ENCODE data around the gene NBEAL1. TPM values are rescaled to one million over a fixed set of nuclear protein-coding genes. Genes with fewer than 3 reads are reported as not detected.

NBEAL1 gene
- total and polyA plus RNA-seq, 2 experiments from 2014 or later: 13.3 to 21.8 TPM

DNA sequence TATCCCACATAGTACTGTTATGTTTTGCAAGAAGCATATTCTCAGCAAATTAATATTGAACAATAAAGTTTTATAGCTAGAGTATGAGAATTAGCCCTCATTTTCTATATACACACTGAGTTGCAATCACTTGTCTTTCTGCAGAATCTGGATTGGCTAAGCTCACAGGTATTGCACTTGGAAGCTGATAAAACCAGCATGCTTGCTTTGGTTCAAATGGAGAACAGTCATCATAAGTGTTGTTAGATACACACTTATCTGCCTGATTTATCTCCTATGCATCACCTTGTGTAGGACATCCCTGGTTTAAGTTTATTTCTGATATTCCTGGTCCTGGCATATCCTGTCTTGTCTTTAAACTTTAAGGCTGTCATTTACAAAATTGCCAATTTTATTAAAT lies 186.2 kb downstream of the NBEAL1 start:
- no peaks in the 10 kb centered on the region for H3K79me2 ChIP-seq (replicated peaks; ENCODE audit: insufficient read depth)
- no peak overlapping the region for H3K4me3 ChIP-seq
- H3K27me3 Mint-ChIP-seq (ENCODE audit: insufficient read depth, low read depth, poor library complexity): peaks cover 6% of the 10 kb centered on the region
- no peak overlapping the region for H3K27ac Mint-ChIP-seq
- H3F3A ChIP-seq (replicated peaks; ENCODE audit: low read depth): no peaks in the 10 kb centered on the region
- H3K9me2 ChIP-seq (ENCODE audit: insufficient read depth): no peaks in the 10 kb centered on the region
- no peaks in the 10 kb centered on the region for H3K4me1 Mint-ChIP-seq
- TF ChIP-seq, protein P1, sequence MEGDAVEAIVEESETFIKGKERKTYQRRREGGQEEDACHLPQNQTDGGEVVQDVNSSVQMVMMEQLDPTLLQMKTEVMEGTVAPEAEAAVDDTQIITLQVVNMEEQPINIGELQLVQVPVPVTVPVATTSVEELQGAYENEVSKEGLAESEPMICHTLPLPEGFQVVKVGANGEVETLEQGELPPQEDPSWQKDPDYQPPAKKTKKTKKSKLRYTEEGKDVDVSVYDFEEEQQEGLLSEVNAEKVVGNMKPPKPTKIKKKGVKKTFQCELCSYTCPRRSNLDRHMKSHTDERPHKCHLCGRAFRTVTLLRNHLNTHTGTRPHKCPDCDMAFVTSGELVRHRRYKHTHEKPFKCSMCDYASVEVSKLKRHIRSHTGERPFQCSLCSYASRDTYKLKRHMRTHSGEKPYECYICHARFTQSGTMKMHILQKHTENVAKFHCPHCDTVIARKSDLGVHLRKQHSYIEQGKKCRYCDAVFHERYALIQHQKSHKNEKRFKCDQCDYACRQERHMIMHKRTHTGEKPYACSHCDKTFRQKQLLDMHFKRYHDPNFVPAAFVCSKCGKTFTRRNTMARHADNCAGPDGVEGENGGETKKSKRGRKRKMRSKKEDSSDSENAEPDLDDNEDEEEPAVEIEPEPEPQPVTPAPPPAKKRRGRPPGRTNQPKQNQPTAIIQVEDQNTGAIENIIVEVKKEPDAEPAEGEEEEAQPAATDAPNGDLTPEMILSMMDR (conservative IDR thresholded peaks at IDR 0.05; ENCODE audit: low read depth in 2 of 2): no peak
- TF ChIP-seq POLR2AphosphoS5 (IDR thresholded peaks at IDR 0.05; ENCODE audit: low read depth): no peak
- TF ChIP-seq ZNF114 (CRISPR knock-in tag; IDR thresholded peaks at IDR 0.05): no peak
- TF ChIP-seq NANOG (IDR thresholded peaks at IDR 0.05; ENCODE audit: borderline replicate concordance): no peak
- no peak for TF ChIP-seq JUNB (IDR thresholded peaks at IDR 0.05; ENCODE audit: unreplicated experiment)
- TF ChIP-seq ZNF331 (CRISPR knock-in tag; IDR thresholded peaks at IDR 0.05; ENCODE audit: low read depth): no peak
- TF ChIP-seq, protein P2, sequence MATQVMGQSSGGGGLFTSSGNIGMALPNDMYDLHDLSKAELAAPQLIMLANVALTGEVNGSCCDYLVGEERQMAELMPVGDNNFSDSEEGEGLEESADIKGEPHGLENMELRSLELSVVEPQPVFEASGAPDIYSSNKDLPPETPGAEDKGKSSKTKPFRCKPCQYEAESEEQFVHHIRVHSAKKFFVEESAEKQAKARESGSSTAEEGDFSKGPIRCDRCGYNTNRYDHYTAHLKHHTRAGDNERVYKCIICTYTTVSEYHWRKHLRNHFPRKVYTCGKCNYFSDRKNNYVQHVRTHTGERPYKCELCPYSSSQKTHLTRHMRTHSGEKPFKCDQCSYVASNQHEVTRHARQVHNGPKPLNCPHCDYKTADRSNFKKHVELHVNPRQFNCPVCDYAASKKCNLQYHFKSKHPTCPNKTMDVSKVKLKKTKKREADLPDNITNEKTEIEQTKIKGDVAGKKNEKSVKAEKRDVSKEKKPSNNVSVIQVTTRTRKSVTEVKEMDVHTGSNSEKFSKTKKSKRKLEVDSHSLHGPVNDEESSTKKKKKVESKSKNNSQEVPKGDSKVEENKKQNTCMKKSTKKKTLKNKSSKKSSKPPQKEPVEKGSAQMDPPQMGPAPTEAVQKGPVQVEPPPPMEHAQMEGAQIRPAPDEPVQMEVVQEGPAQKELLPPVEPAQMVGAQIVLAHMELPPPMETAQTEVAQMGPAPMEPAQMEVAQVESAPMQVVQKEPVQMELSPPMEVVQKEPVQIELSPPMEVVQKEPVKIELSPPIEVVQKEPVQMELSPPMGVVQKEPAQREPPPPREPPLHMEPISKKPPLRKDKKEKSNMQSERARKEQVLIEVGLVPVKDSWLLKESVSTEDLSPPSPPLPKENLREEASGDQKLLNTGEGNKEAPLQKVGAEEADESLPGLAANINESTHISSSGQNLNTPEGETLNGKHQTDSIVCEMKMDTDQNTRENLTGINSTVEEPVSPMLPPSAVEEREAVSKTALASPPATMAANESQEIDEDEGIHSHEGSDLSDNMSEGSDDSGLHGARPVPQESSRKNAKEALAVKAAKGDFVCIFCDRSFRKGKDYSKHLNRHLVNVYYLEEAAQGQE (IDR thresholded peaks at IDR 0.05; ENCODE audit: unreplicated experiment): no peak
- no peak for TF ChIP-seq STAT1 (IDR thresholded peaks at IDR 0.05; ENCODE audit: unreplicated experiment)
- TF ChIP-seq EZH2 (IDR thresholded peaks at IDR 0.05; ENCODE audit: low read depth, unreplicated experiment): no peak
- no peak for TF ChIP-seq EZH2phosphoT487 (IDR thresholded peaks at IDR 0.05; ENCODE audit: unreplicated experiment)
- TF ChIP-seq, protein P3, sequence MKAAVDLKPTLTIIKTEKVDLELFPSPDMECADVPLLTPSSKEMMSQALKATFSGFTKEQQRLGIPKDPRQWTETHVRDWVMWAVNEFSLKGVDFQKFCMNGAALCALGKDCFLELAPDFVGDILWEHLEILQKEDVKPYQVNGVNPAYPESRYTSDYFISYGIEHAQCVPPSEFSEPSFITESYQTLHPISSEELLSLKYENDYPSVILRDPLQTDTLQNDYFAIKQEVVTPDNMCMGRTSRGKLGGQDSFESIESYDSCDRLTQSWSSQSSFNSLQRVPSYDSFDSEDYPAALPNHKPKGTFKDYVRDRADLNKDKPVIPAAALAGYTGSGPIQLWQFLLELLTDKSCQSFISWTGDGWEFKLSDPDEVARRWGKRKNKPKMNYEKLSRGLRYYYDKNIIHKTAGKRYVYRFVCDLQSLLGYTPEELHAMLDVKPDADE (IDR thresholded peaks at IDR 0.05): no peak
- TF ChIP-seq, protein P4, sequence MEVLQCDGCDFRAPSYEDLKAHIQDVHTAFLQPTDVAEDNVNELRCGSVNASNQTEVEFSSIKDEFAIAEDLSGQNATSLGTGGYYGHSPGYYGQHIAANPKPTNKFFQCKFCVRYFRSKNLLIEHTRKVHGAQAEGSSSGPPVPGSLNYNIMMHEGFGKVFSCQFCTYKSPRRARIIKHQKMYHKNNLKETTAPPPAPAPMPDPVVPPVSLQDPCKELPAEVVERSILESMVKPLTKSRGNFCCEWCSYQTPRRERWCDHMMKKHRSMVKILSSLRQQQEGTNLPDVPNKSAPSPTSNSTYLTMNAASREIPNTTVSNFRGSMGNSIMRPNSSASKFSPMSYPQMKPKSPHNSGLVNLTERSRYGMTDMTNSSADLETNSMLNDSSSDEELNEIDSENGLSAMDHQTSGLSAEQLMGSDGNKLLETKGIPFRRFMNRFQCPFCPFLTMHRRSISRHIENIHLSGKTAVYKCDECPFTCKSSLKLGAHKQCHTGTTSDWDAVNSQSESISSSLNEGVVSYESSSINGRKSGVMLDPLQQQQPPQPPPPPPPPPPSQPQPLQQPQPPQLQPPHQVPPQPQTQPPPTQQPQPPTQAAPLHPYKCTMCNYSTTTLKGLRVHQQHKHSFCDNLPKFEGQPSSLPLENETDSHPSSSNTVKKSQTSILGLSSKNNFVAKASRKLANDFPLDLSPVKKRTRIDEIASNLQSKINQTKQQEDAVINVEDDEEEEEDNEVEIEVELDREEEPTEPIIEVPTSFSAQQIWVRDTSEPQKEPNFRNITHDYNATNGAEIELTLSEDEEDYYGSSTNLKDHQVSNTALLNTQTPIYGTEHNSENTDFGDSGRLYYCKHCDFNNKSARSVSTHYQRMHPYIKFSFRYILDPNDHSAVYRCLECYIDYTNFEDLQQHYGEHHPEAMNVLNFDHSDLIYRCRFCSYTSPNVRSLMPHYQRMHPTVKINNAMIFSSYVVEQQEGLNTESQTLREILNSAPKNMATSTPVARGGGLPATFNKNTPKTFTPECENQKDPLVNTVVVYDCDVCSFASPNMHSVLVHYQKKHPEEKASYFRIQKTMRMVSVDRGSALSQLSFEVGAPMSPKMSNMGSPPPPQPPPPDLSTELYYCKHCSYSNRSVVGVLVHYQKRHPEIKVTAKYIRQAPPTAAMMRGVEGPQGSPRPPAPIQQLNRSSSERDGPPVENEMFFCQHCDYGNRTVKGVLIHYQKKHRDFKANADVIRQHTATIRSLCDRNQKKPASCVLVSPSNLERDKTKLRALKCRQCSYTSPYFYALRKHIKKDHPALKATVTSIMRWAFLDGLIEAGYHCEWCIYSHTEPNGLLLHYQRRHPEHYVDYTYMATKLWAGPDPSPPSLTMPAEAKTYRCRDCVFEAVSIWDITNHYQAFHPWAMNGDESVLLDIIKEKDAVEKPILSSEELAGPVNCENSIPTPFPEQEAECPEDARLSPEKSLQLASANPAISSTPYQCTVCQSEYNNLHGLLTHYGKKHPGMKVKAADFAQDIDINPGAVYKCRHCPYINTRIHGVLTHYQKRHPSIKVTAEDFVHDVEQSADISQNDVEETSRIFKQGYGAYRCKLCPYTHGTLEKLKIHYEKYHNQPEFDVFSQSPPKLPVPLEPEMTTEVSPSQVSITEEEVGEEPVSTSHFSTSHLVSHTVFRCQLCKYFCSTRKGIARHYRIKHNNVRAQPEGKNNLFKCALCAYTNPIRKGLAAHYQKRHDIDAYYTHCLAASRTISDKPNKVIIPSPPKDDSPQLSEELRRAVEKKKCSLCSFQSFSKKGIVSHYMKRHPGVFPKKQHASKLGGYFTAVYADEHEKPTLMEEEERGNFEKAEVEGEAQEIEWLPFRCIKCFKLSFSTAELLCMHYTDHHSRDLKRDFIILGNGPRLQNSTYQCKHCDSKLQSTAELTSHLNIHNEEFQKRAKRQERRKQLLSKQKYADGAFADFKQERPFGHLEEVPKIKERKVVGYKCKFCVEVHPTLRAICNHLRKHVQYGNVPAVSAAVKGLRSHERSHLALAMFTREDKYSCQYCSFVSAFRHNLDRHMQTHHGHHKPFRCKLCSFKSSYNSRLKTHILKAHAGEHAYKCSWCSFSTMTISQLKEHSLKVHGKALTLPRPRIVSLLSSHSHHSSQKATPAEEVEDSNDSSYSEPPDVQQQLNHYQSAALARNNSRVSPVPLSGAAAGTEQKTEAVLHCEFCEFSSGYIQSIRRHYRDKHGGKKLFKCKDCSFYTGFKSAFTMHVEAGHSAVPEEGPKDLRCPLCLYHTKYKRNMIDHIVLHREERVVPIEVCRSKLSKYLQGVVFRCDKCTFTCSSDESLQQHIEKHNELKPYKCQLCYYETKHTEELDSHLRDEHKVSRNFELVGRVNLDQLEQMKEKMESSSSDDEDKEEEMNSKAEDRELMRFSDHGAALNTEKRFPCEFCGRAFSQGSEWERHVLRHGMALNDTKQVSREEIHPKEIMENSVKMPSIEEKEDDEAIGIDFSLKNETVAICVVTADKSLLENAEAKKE (CRISPR knock-in tag; IDR thresholded peaks at IDR 0.05): no peak
- TF ChIP-seq CREB1 (CRISPR knock-in tag; IDR thresholded peaks at IDR 0.05; ENCODE audit: low read depth): no peak
- H3K27me3 ChIP-seq (ENCODE audit: insufficient read depth): no peaks in the 10 kb centered on the region
- no peak for ATAC-seq
- no peak overlapping the region for H3K4me2 ChIP-seq
- peaks cover under 1% of the 10 kb centered on the region; the same call in 1 of the 3 replicates for H3K9me3 Mint-ChIP-seq
- peaks cover 12% of the 10 kb centered on the region for H3K36me3 Mint-ChIP-seq (ENCODE audit: low read depth)
- no peak overlapping the region for H3K27ac ChIP-seq (ENCODE audit: low read depth)
- no peaks in the 10 kb centered on the region for H3K4me1 ChIP-seq (ENCODE audit: insufficient read depth)
- no peak overlapping the region for H3K4me3 Mint-ChIP-seq
- DNase-seq (ENCODE audit: low spot score): no peak
- 0 out of 2 replicates have a peak, but pooled peaks cover 3% of the 10 kb centered on the region for H4K20me1 ChIP-seq (replicated peaks; ENCODE audit: insufficient read depth)
- H3K36me3 ChIP-seq (ENCODE audit: insufficient read depth): no peaks in the 10 kb centered on the region
- no peak overlapping the region for H2AFZ ChIP-seq

All from GM23338 (cell line).